Heart left ventricle (tissue), 13 donors: ENCODE measurements around the gene NAB2.

Experiments used
- CTCF ChIP-seq, 12 donors: fragments of 200-600 bp; sonication (generic) in 4 of 12; IDR thresholded peaks; one replicate each; pipeline versions ENCODE4 v1.5.0 to v1.8.0; 2018 to 2022; ENCODE audit warnings: antibody characterized with exemption in 12 of 12, mild to moderate bottlenecking in 5 of 12
- POLR2A ChIP-seq, 2 donors: fragments of 450-650 bp; IDR thresholded peaks; one replicate each; pipeline ENCODE4 v1.6.1; 2017; ENCODE audit warnings: antibody characterized with exemption in 2 of 2, mild to moderate bottlenecking in 2 of 2, moderate library complexity in 2 of 2
- donor health status: ischemic (EF 13 %, LVEDD 7.1; RV severe dilation, severe dysfunction).
- donor health status: DM: no; HTN: yes; CAD: no.
- donor health status: DM: no; HTN: no; CAD: no.
- donor health status: ischemic (EF 25% LVEDD 6.9; RV normal size, moderate dysfunction).
- donor health status: ischemic (EF 25% LVEDD 5.7; RV mildly dilated, moderate dysfunction).
- donor health status: ischemic (EF 35%, LVEDD 5.7; RV mildly dilated, moderate dysfunction).
- donor health status: nonischemic (EF 11% LVEDD 7.7; RV severe dilation, severe dysfunction).
- donor health status: DM: yes; HTN: yes; CAD: no.
- donor health status: PGD.
- donor health status: ischemic (EF 29% LVEDD 5.4; RV normal size, mild dysfunction).
- donor health status: nonischemic (EF 23%, LVEDD 6.1; RV moderate dilation, normal function).

DNA sequence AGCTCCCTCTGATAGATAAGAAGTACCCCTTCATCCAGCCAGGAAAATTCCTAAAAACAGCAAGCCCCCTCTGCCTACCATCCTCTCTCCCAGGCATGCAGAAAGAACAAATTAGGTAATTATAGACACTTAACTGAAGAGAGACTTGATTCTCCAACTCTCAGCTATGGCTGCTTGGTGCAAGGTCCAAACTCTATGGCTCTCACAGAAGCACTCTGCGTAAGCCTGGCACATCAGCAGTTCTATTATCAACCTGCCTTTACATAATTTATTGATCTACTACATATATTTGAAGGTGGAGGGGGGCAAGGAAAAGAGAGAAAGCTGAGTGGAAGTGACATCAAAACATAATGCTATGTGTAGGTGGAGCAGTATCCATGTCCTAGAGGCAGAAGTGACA is 37.9 kb upstream of the NAB2 start:
- TF ChIP-seq POLR2A (IDR thresholded peaks at IDR 0.05) (no peak), CTCF (IDR thresholded peaks at IDR 0.05) (no peak)
